ENCODE results near the gene DDX51.
"Not testable (repeated sequence)": the region's sequence is repeated elsewhere in the genome, so short reads cannot be mapped to it uniquely, and the experiment has no call there.

The DDX51 gene

DNA sequence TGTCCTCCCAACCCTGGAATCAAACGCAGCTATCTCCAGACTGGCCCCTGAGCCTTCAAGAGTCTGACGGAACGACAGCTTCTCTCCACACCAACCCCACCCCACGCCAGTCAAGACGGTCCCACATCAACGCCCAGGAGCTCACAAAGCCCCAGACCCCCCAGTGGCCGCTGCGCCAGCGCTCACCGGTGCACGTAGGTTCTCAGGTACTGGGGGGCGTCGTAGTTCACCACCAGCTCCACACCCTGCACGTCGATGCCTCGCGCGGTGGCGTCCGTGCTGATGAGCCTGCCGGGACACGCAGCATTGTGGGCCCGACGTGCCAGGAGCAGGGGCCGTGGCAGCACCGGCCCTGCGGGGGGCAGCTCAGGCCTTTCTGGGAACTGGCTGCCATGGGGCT, 4.2 kb downstream of the DDX51 start:
- DNase-seq (ENCODE audit: low read depth) = no peak

DNA sequence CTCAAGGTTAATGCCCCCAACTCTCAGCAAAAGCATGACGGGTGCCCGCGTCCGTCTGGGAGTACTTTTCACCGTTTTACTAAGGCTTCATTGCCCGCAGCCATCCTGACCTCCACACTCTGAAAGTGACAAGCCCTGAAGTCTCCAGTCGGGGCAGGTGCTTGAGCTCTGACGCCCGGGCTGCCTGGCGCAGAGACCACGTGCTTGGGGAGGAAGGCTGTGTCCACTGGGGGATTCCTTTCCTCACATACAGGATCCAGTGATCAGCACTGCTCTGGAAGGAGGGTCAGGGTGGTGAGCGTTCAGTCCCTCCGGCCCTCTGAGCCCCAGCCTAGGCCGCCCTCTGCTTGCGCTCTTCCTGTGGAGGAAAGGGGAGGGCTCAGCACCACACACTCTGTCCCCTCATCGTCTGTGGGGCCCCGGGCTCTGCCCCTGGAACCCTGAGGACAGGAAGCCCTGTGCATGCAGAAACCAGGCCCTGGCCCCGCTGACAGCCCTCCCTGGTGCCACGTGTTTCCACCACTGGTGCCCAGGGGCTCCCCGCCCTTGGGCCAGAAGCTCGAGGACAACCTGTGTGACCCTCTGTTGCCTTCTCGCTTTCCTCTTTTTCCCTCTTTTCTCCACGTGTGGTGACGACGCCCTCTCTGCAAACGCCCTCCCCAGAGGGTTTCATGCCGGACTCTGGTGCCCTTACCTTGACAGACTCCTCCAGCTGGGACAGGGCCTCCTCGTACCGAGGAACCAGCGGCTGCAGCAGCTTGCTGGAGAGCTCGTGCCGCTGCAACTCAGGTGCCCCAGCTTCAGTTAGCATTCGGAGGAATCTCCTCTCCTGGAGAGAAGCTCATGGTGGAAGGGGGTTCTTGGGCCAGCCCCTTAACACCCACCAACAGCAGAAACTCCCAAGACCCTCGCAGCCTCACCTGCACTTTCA, 4.9 kb downstream of the DDX51 start:
- DNase-seq (ENCODE audit: low read depth) = no peak

- DNase-seq (ENCODE audit: low read depth) = no peak
Observed at GRCh38 chr12:132137483-132138125, 6.5 kb downstream of the DDX51 start.

DNA sequence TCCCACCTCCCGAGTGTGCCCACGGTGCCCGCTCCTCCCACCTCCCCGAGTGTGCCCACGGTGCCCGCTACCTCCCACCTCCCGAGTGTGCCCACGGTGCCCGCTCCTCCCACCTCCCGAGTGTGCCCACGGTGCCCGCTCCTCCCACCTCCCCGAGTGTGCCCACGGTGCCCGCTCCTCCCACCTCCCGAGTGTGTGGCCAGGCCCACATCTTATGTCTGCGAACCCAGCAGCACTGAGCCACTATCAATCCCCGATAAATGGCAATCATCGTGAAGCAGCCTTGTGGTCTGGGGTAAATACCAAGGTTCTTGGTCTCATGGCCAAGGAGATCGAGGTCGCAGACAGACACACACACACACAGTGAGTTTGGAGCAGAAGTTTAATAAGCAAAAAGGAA, 7.9 kb downstream of the DDX51 start:
- DNase-seq (ENCODE audit: low read depth) = not testable (repeated sequence)

- DNase-seq (ENCODE audit: low read depth) = not testable (repeated sequence)
Observed at GRCh38 chr12:132134653-132135183, 9.4 kb downstream of the DDX51 start.

DNA sequence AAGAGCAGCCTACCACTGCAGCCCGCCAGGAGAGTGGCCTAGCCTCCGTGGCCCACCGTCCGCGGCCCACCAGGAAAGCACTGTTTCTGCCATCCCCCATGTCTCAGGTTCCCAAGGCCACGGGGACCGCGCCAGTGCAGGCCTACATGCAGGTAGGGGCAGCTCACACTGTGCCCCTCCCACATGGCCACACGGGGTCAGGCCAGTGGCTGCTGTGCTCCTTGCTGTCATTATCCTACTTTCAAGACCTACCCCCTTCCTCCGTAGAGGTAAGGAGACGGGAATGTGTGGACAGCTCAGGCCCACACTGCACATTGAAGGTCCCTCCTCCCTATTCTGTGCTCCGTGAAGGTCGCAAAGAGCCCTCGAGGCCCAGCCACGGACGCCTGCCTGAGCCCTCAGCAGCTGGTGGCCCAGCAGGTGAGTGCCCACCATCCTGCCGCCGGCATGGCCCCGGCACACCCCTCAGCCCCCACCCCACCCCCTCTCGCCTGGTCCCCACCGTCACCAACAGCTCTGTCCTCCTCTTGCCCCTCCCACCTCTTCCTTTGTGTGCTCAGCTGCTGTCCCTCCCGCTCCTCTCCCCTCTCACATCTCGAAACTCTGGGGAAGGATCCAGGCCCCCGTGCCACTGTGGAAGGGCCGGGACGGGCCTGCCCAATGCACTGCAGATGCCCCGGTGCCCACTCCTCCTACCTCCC, 10.0 kb downstream of the DDX51 start:
- DNase-seq (ENCODE audit: low read depth) = no peak

DNA sequence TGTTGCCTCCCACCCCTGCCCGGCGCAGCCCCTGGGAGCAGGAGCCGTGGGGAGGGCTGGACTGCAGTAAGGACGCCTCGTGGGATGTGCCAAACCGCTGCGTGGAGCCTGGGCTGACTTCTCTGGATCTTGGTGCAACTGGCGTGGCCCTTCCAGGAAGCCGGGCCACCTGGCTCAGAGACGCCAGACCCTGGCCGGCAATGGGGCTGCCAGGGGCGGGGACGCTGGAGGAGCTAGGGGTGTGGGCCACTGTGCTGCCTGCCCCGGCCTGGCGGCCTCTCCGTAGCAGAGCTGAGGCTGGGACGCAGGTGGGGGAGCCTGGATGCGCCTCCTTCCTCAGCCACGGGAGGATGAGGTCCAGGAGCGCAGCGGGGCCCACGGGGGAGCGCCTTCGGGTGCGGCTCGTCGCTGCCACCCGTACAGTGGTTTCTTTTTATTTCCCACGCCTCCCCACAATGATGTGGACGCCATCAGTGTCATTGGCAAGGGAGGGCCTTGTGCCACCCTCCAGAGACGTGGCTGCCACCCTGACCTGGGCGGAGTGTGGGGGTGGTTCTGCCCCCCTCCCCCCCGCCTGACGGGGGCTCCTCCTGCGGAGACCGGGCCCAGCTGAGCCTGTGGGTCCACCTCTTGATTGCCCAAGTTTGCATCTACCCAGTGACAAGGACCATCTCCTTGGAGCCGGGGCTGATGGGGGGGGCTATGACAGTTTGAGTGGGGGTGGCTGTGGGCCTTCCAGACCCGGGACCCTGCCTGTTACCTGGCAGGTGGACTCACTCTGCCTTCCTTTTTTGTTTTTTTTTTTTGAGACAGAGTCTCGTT, 11.3 kb downstream of the DDX51 start:
- DNase-seq (ENCODE audit: low read depth) = no peak

DNA sequence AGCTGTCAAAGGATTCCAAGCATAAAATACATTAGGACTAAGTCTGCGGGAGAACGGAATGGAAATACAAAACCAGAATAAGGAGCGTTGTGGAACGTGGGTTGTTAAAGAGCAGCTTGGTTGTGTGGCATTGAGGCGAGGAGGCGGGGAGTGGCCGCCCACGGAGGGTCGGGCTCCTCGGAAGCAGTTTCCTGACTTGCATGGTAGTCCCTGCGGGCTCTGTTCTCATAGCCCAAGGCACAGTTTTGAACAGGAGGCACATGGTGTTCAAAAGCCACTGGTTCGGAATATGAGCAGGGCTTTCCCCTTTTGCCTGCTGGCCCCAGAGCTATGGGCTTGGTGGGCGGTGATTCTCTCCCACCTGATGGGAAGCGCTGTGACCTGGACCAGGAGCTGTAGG, 12.2 kb downstream of the DDX51 start:
- no peak for DNase-seq (ENCODE audit: low read depth)

GRCh38 chr12:132131229-132131628, 12.9 kb downstream of the DDX51 start:
- DNase-seq (ENCODE audit: low read depth) = no peak

GRCh38 chr12:132130690-132131089, 13.4 kb downstream of the DDX51 start:
- DNase-seq (ENCODE audit: low read depth) = no peak

DNA sequence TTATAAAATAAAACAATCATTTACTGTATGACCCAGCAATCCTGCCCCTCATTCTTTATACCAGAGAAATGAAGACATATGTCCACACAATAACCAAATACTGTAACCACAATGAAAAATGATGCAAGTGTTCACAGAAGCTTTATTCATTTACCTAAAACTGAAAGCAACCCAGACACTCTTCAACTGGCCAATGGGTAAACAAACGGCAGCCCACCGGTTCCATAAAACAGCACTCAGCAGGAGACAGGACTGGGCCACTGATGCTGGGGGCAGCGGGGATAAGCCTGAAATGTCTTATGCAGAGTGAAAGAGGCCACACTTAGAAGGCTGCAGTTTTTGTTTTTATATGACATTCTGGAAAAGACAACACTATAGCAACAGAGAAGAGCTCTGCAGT, 15.1 kb downstream of the DDX51 start:
- no peak for DNase-seq (ENCODE audit: low read depth)

DNA sequence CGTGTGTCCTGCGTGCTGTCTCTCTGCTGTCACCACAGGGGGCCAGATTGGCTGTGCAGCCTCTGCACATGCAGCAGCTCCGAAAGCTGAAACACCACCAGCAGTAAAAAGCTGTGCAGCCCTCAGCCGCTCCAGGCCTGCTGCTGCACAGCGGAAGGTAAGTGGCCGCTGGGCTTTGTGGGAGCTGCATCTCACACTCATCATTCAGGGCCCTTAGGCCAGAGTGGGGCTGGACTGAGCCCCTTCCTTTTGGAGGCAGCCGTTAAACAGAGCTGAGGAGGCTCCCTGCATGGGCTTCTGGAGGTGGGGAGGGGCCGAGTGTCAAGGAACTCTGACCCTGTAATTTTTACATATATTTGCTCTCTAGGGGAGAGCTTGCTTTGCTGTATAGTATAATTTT, 17.1 kb downstream of the DDX51 start:
- no peak for DNase-seq (ENCODE audit: low read depth)

GRCh38 chr12:132125736-132126135, 18.4 kb downstream of the DDX51 start:
- DNase-seq (ENCODE audit: low read depth) = no peak

DNA sequence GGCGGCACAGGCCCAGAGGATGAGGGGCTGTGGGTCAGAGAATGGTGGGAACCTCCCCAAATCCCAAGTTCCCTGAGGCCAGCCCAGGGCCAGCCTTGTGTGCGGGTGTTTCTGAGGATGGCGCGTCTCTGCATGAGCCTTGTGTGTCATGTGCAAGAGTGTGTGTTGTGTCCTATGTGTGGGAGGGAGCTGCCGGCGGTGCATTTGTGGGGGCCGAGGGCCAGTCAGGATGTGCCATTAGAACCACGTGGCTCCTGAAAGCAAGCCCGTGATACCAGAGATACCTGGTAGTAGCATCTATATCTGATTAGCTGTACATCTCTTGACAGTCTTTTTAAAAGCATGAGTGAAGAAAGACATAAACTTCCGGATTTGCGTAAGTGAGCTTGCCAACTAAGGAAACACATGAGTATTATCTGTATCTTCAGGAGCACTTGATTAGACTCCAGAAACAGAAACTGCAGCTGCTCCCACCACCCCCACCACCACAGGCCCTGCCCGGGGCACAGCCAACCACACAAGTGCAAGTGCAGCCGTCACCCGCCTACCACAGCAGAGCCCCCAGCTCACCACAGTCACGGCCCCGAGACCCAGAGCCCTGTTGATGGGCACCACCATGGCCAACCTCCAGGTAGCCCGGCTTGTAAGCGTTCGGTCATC, 19.2 kb downstream of the DDX51 start:
- no peak for DNase-seq (ENCODE audit: low read depth)

GRCh38 chr12:132123970-132124765, 20.0 kb downstream of the DDX51 start:
- DNase-seq (ENCODE audit: low read depth) = no peak

DNA sequence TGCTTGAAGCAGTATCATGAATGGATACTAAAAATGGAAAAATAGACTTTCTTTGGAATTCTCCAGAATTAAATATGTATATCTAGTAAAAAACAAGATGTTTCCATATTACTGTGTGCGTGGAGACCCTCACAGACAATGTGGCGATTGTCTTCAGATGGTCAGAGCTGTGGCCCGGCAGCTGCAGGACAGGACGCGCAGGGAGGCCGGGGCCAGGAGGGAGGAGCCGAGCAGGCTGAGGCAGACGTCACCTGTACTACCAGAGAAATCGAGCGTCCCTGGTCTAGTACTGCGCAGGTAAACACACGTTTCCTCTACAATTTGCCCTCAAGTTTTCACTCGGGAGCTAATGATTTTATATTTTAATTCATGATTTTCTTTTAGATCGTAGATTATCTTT, 22.8 kb downstream of the DDX51 start:
- DNase-seq (ENCODE audit: low read depth) = no peak

DNA sequence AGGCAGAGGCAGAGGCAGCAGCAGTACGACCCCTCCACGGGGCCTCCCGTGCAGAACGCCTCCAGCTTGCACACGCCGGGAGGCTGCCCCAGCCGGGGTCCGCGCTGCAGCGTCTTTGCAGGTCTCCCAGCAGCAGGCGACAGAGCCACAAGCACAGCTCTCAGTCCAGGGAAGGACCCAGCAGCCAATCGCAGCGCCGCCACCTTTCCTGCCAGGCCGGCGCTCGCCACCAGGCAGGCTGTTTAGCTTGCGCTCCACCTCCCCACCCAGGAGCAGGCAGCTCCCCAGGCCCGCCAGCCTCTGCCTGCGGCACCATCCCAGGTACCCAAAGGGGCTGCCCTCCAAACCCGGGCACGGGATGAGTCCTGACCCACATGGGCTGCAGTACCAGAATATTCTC, 25.2 kb downstream of the DDX51 start:
- no peak for DNase-seq (ENCODE audit: low read depth)

GRCh38 chr12:132117558-132117875, 26.6 kb downstream of the DDX51 start:
- DNase-seq (ENCODE audit: low read depth) = no peak

GRCh38 chr12:132116709-132117557, 27.2 kb downstream of the DDX51 start:
- DNase-seq (ENCODE audit: low read depth) = no peak

- no peak for DNase-seq (ENCODE audit: low read depth)
Observed at GRCh38 chr12:132115500-132115899, 28.6 kb downstream of the DDX51 start.

All from activated T-helper 1 cell treated with Interleukin-2 at 50 U/mL for 16 hours (primary cell).